HUES48 (cell line): ENCODE results near the gene SNRNP48.

Source experiments
- H3K27ac ChIP-seq: one replicate; pipeline ENCODE4 v1.7.0; 2013; ENCODE audit warnings: low read depth, low read length, inconsistent platforms
- H3K27me3 ChIP-seq: 2 replicates; pipeline ENCODE4 v1.6.1; 2013; ENCODE audit warnings: mild to moderate bottlenecking, low read length; ENCODE audit not compliant: control insufficient read depth, insufficient read depth
- H3K36me3 ChIP-seq: 2 replicates; pipeline ENCODE4 v1.6.1; 2013; ENCODE audit warnings: low read length; ENCODE audit not compliant: control insufficient read depth, insufficient read depth
- H3K4me1 ChIP-seq: 2 replicates; pipeline ENCODE4 v1.6.1; 2013; ENCODE audit warnings: mild to moderate bottlenecking, low read length; ENCODE audit not compliant: control insufficient read depth, insufficient read depth
- H3K4me3 ChIP-seq: 2 replicates; pipeline ENCODE4 v1.5.1; 2013; ENCODE audit warnings: mild to moderate bottlenecking, low read depth, low read length
- H3K9ac ChIP-seq: 2 replicates; pipeline ENCODE4 v1.6.1; 2013; ENCODE audit warnings: mild to moderate bottlenecking, low read depth, low read length, moderate library complexity
- H3K9me3 ChIP-seq: 2 replicates; pipeline ENCODE4 v1.6.1; 2013; ENCODE audit warnings: low read length; ENCODE audit not compliant: control insufficient read depth, insufficient read depth

SNRNP48 gene

GRCh38 chr6:7546383-7546782 is 43.6 kb upstream of the SNRNP48 start:
- no peak overlapping the region for H3K27ac ChIP-seq
- H3K4me3 ChIP-seq: no peak overlapping the region
- no peaks in the 10 kb centered on the region for H3K36me3 ChIP-seq
- H3K9ac ChIP-seq: no peak overlapping the region
- H3K9me3 ChIP-seq: no peaks in the 10 kb centered on the region
- H3K4me1 ChIP-seq: peaks cover 51% of the 10 kb centered on the region
- H3K27me3 ChIP-seq: peaks cover 23% of the 10 kb centered on the region; the same call in 1 of the 2 replicates

DNA sequence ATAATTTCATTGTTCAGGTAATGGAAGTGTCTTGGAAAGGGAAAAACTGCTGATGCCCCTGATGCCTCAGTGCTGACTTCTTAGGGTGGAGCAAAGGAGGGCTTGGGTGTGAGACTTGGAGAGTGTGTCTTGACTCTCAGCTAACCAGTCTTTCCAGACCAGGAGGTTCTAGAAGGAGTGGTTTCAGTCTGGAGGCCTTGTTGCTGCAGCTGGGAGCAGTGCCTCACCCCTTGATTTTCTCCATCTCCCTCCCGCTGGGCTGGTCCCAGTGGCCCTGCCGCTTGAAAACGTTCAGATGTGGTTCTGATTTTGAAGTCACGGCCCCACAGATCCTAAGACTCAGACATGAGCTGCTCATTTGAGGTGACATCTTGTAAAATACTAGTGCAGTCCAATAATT is 43.1 kb upstream of the SNRNP48 start:
- H3K4me1 ChIP-seq: peaks cover 51% of the 10 kb centered on the region
- no peak overlapping the region for H3K9ac ChIP-seq
- no peaks in the 10 kb centered on the region for H3K9me3 ChIP-seq
- H3K27ac ChIP-seq: peak overlapping the region; percentile 10
- H3K36me3 ChIP-seq: no peaks in the 10 kb centered on the region
- H3K27me3 ChIP-seq: peaks cover 23% of the 10 kb centered on the region; the same call in 1 of the 2 replicates
- H3K4me3 ChIP-seq: no peak overlapping the region

DNA sequence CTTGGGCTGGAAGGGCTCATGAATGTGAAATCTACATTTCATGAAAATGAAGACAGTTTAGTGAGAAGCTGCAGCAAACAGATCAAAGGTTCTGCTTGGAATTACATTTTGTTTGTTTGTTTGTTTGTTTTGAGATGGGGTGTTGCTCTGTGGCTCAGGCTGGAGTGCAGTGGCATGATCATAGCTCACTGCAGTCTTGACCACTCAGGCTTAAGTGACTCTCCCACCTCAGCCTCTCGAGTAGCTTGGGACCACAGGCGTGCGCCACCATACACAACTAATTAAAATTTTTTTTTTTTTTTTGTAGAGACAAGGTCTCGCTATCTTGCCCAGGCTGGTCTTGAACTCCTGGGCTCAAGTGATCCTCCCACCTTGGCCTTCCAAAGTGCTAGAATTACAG is 42.7 kb upstream of the SNRNP48 start:
- H3K27me3 ChIP-seq: peaks cover 23% of the 10 kb centered on the region; the same call in 1 of the 2 replicates
- no peaks in the 10 kb centered on the region for H3K9me3 ChIP-seq
- no peaks in the 10 kb centered on the region for H3K36me3 ChIP-seq
- H3K27ac ChIP-seq: no peak overlapping the region
- H3K4me3 ChIP-seq: no peak overlapping the region
- H3K9ac ChIP-seq: no peak overlapping the region
- peaks cover 51% of the 10 kb centered on the region for H3K4me1 ChIP-seq

DNA sequence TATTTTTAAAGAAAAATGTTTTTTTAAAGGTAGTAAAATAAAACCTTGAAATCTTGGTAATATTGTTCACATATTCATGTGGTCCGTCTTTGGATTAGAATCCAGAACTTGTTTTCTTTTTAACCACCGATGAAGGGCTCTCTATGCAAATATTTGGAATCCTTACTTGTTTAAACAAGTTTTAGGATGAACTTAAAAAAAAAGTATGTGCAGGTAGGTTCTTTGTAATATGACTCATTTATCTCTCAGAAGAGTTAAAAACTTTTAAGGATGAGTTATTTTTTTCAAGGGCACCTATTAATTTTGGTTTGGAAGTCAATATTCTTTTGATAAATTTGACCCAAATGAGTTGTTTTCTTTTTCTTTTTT is 39.6 kb upstream of the SNRNP48 start:
- Histone ChIP-seq H3K4me1 (peaks cover 28% of the 10 kb centered on the region), H3K9ac (no peak overlapping the region), H3K9me3 (no peaks in the 10 kb centered on the region), H3K4me3 (no peak overlapping the region), H3K27me3 (peaks cover 4% of the 10 kb centered on the region; the same call in 1 of the 2 replicates), H3K36me3 (no peaks in the 10 kb centered on the region), H3K27ac (no peak overlapping the region)

DNA sequence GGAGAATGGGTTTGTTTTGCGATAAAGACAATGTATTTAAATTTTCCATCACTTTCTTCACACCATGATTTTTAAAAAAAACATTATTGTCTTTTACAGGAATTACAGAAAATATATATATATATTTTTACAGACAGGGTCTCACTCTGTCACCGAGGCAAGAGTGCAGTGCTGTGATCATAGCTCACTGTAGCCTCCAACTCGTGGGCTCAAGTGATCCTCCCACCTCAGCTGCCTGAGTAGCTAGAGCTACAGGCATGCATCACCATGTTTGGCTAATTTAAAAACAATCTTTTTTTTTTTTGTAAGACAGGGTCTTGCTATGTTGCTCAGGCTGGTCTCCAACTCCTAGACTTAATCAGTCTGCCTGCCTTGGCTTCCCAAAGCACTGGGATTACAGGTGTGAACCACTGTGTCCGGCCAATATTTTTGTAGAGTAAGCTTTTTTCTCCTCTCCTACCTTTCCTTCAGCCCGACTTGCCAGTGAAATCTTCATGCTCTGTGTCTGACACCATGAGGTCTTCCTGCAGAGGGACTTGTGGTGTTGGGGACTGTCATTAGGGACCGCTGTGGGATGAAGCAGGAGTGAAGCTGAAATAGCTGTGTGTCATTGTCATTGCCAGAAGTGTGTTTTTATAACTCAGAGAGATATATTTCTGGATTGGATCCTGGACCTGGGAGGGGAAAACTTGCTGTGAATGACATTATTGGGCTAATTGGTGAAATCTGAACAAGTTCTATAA is 35.3 kb upstream of the SNRNP48 start:
- Histone ChIP-seq H3K27ac (no peak overlapping the region), H3K9ac (no peak overlapping the region), H3K9me3 (no peaks in the 10 kb centered on the region), H3K27me3 (no peaks in the 10 kb centered on the region), H3K4me3 (no peak overlapping the region), H3K36me3 (peaks cover 34% of the 10 kb centered on the region), H3K4me1 (0 out of 2 replicates have a peak, but pooled peaks cover 4% of the 10 kb centered on the region)

DNA sequence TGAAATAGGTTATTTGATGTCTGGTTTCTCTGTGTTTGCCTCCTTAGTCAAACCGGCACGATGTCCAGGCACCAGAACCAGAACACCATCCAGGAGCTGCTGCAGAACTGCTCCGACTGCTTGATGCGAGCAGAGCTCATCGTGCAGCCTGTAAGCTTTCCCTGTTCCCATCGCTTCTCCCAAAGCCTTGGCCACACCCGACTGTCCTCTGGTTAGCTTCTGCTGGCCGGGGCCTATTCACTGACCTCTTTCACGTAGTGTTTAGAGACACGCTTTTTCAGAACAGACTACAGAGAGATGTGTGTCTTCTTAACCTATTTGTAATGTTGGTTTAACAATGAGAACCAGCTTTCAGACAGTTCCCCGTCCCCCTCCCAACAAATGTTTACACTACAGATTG is 34.3 kb upstream of the SNRNP48 start:
- Histone ChIP-seq H3K4me1 (no peaks in the 10 kb centered on the region), H3K27me3 (no peaks in the 10 kb centered on the region), H3K9ac (no peak overlapping the region), H3K4me3 (no peak overlapping the region), H3K36me3 (peaks cover 43% of the 10 kb centered on the region), H3K27ac (no peak overlapping the region), H3K9me3 (no peaks in the 10 kb centered on the region)

DNA sequence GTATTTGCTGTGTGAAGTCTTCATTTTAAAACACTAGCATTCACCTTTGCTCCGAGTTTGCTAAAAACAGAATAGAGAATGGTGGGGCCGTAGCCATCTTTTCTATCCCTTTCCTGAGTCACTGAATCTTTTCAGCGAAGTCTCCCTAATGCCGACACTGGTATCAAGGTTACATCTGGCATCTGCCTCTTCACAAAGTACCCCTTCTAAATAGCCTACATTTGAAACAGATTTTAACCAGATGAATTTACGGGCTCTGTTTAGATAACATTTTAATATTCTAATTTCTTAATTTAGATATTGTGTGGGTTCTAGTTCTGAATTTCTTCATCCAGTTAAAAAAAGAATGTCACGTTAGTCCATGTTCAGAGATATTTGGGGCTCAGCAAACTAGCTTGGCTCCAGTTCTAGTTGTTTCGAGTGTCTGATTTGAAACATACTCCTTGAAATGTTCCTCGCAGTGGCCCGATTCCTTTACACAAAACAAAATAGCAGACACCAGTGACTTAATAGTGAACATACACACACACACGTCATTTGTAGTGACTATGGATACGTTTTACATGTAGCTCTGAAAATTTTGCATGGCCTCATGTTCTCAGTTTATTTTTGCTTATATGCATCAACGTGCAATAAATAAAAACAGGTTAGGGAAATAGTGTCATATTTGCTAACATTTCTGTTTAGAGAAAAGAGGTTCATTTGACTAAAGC is 33.4 kb upstream of the SNRNP48 start:
- Histone ChIP-seq H3K36me3 (peaks cover 43% of the 10 kb centered on the region), H3K4me1 (no peaks in the 10 kb centered on the region), H3K9ac (no peak overlapping the region), H3K9me3 (no peaks in the 10 kb centered on the region), H3K27ac (no peak overlapping the region), H3K4me3 (no peak overlapping the region), H3K27me3 (no peaks in the 10 kb centered on the region)

GRCh38 chr6:7557652-7558051 is 32.3 kb upstream of the SNRNP48 start:
- no peak overlapping the region for H3K4me3 ChIP-seq
- no peak overlapping the region for H3K9ac ChIP-seq
- no peaks in the 10 kb centered on the region for H3K9me3 ChIP-seq
- H3K27ac ChIP-seq: no peak overlapping the region
- H3K4me1 ChIP-seq: no peaks in the 10 kb centered on the region
- no peaks in the 10 kb centered on the region for H3K27me3 ChIP-seq
- H3K36me3 ChIP-seq: peaks cover 43% of the 10 kb centered on the region

DNA sequence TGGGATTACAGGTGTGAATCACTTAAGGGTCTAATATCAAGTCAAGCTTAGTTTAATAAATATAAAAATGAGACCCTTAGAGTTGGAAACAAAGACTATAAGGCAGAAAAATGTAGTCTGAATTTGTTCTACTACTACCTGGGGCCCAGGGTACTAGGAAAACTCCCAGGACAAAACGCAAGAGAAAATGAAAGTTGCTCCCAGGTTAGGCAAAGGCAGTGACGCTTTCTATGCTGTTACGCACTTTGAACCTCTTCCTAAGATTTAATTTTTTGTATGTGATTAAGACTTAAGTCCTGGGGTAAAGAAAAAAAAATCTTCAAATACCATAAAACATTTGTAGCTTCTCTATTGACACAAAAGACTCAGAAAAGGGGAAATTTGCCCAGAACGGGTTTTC is 31.2 kb upstream of the SNRNP48 start:
- no peak overlapping the region for H3K9ac ChIP-seq
- H3K27ac ChIP-seq: no peak overlapping the region
- H3K4me3 ChIP-seq: no peak overlapping the region
- no peaks in the 10 kb centered on the region for H3K4me1 ChIP-seq
- H3K27me3 ChIP-seq: no peaks in the 10 kb centered on the region
- H3K9me3 ChIP-seq: no peaks in the 10 kb centered on the region
- peaks cover 43% of the 10 kb centered on the region for H3K36me3 ChIP-seq

DNA sequence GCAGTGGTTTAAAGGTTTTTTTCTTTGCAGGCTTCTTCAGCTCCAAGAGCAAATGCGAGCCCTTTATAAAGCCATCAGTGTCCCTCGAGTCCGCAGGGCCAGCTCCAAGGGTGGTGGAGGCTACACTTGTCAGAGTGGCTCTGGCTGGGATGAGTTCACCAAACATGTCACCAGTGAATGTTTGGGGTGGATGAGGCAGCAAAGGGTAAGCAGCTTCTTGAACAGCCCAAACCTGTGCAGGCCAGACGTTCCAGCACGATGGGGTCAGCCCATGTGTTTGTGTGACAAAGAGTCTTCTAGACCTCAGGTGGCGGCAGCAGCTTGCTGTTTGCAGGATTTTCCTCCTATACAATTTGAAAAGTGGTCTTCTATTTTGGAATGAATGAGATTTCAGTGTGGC is 30.8 kb upstream of the SNRNP48 start:
- Histone ChIP-seq H3K27me3 (no peaks in the 10 kb centered on the region), H3K9ac (no peak overlapping the region), H3K9me3 (no peaks in the 10 kb centered on the region), H3K36me3 (peaks cover 43% of the 10 kb centered on the region), H3K4me3 (no peak overlapping the region), H3K27ac (no peak overlapping the region), H3K4me1 (no peaks in the 10 kb centered on the region)

GRCh38 chr6:7559651-7560385 is 30.2 kb upstream of the SNRNP48 start:
- Histone ChIP-seq H3K4me3 (no peak overlapping the region), H3K27ac (no peak overlapping the region), H3K36me3 (peaks cover 43% of the 10 kb centered on the region), H3K27me3 (no peaks in the 10 kb centered on the region), H3K9ac (no peak overlapping the region), H3K4me1 (no peaks in the 10 kb centered on the region), H3K9me3 (no peaks in the 10 kb centered on the region)
